CD4-positive, alpha-beta T cell treated with Interleukin-21 for 1 hour (primary cell): ENCODE data around the gene SAMD11.
A peak's percentile ranks its signal among the peaks of the same experiment; 100 is the strongest.
"Not testable (repeated sequence)": the region's sequence is repeated elsewhere in the genome, so short reads cannot be mapped to it uniquely, and the experiment has no call there.

Experiments
- DNase-seq: peaks from one replicate; pipeline ENCODE4 v3.0.0-alpha.2; 2020

The SAMD11 gene

GRCh38 chr1:935751-936231 lies 12.1 kb downstream of the SAMD11 start:
- DNase-seq: no peak

DNA sequence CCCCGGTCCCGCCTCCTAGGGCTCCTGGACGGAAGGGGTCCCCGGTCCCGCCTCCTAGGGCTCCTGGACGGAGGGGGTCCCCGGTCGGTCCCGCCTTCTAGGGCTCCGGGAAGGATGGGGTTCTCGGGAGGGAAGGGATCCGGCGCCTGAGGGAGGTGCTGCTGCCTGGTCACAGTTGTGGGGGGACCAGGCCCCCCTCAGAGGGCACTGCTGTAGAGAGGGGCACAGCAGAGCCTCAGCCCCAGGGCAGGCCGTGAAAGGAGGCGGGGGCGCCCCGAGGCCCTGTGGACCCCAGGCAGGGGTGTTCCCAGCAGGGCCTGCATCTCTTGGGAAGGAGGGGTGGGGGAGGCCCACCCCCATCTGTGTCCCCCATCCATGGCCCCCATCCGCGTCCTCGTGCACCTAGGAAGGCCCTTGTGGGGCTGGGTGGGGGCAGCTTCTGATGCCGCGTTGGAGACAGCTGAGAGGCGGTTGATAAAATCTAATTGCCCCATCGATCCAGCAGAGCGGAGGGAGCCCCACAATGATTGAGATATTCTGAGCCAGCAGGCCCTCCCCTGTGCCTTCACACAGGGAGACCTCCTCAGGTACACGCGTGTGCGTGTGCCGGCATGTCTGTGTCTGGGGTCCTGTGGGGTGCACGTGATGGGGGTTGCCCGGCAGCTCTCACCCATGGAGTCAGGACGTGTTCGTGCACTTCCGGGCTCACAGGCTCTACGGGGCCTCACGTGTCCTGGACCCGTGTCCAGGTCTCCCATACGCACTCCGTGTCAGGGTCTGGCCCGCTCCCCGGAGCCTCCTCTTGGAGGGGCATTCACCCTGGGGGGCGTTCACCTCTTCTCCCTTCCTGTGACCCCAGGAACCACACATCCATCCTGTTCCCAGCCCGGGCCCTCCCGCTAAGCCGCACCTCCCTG lies 12.9 kb downstream of the SAMD11 start:
- DNase-seq: no peak

DNA sequence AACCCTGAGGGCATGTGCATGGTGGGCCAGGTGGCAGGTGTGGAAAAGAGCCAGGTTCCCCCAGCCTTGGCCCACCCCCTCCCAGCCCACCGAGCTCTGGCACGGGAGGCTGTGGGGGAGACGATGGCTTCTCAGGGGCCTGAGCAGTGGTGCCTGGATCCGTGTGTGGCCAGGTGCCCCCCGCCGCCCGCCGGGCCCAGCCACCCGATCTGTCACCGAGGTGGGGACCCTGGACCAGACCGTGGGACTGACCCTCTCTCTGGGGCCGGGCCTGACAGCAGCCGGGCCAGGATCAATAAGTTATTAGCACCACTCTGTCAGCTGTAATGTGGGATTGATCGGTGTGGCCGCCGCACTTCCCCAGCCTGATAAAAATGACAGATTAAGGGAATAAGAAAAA lies 13.8 kb downstream of the SAMD11 start:
- no peak for DNase-seq

- no peak for DNase-seq
These were observed 14.5 kb downstream of the SAMD11 start for GRCh38 chr1:938088-938683.

DNA sequence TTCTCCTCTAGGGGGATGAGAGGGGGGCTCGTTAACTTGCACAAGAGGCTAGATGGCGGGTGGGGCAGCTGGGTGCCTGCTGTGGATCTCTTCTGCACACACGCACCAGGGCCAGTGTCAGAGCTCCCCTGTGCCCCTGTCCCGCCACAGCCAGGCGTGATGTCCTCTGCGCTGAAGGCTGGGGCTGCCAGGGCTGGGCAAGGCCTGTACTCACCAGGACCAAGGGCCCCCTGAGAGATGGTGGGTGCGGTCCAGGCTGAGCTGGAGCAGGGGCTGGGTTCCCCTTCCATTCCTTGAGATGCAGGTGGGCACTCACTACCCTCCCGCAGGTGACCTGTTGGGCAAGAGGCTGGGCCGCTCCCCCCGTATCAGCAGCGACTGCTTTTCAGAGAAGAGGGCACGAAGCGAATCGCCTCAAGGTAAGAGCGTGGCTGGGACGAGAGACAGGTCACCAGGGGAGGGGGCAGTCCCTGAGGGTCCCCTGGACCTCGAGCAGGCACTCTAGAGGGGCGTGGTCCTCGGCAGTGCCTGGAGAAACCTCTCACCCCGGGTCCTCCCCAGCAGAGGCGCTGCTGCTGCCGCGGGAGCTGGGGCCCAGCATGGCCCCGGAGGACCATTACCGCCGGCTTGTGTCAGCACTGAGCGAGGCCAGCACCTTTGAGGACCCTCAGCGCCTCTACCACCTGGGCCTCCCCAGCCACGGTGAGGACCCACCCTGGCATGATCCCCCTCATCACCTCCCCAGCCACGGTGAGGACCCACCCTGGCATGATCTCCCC lies 15.2 kb downstream of the SAMD11 start:
- DNase-seq: no peak

DNA sequence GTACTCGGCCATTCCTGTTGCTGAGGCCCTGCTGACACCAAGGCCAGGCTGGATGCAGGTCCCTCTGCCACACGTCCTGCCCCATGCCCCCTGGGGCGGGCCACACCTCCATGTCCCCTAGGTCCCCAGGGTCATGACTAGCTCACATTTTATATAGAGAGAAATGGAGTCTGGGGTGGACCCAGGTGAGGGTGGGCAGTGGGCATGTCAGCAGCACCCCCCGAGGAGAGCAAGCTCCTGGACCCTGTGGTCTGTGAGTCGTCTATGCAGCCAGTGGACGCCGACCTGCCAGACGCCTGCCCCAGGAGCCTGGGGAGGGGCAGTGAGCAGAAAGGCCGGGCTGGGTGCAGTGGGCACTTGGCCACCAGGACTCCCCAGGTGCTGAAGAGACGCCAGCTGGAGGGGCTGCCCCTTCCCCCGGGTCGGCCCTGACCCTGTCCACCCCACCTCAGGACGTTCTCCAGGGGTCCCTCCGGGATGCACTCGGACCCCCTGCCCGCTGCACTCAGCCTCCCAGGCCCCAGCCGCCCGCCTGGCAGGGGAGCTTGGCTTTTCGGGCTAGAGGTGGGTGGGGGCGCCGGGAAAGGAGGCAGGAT lies 15.9 kb downstream of the SAMD11 start:
- DNase-seq: no peak

- peak; percentile 25 for DNase-seq
These were observed 16.6 kb downstream of the SAMD11 start for GRCh38 chr1:940107-941014.

DNA sequence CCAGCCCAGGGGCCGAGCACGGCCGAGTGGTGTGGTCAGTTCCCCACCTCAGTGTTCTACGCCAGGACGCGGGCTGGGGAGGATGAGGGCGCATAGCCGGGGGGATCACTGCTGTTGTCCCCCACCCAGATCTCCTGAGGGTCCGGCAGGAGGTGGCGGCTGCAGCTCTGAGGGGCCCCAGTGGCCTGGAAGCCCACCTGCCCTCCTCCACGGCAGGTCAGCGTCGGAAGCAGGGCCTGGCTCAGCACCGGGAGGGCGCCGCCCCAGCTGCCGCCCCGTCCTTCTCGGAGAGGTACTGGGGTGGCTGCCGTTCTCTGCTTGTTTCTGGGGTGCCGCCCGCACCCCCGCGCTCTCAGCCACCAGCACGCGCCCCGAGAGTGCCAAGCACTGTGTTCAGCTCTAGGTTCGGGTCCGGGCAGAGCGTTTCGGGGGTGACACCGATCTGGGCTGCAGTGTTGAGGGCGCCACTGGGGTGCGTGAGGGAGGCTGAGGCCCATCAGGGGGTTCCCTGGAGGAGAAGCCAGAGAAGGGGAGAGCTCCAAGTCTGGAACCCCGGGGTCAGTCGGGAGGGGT lies 17.4 kb downstream of the SAMD11 start:
- no peak for DNase-seq

- DNase-seq: no peak
These were observed 18.1 kb downstream of the SAMD11 start for GRCh38 chr1:941588-942383.

DNA sequence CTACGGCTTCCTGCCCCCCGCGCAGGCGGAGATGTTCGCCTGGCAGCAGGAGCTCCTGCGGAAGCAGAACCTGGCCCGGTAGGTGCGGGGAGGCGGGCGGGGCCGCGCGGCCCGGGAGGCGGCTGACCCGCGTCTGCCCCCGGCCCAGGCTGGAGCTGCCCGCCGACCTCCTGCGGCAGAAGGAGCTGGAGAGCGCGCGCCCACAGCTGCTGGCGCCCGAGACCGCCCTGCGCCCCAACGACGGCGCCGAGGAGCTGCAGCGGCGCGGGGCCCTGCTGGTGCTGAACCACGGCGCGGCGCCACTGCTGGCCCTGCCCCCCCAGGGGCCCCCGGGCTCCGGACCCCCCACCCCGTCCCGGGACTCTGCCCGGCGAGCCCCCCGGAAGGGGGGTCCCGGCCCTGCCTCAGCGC lies 18.7 kb downstream of the SAMD11 start:
- DNase-seq: no peak

- DNase-seq: no peak
These were observed 19.3 kb downstream of the SAMD11 start for GRCh38 chr1:942864-943533.

GRCh38 chr1:943545-944340 lies 20.0 kb downstream of the SAMD11 start:
- DNase-seq: no peak

- DNase-seq: no peak
These were observed 20.9 kb downstream of the SAMD11 start for GRCh38 chr1:944341-945325.

DNA sequence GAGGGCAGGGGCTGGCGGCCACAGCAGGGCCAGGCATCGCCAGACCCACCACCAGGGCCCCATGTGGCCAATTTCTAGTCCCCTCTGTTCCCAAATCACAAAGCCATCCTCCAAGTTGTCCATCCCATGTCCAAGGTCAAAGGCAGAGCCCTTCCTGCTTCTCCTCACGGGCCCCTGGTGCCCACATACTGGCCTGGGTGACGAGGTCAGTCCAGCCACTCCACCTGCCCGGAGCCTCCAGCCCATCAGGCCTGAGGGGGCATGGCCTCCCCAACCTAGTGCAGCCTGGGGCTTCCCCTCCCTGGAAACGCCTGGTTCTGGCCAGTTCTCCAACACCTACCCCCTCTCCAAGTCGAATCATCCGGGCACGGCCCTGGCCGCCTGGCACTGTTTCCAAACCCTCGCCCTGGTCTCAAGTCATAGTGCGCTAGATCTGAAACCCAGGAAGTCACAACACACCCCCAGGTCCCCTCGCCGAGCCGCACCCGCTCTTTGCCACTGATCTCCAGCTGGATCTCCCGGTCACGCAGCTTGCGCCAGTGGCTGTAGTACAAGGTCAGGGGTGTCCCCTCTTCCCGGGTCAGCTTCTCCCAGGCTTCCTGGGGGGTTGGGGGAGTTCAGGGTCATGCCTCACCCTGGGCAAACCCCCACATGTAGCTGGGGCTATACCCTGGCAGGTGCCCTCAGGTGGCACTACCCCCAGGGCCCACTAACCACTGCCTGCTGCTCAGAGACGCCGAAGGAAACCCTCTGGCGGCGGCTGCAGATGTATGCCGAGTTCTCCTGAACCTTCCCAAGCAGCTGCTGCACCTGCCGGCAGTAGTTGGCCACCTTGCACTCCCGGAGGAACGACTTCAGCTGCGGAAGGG lies 22.2 kb downstream of the SAMD11 start:
- no peak for DNase-seq

GRCh38 chr1:946811-947210 lies 23.1 kb downstream of the SAMD11 start:
- DNase-seq: not testable (repeated sequence)

- no peak for DNase-seq
These were observed 24.2 kb downstream of the SAMD11 start for GRCh38 chr1:947958-948357.

GRCh38 chr1:950268-950667 lies 26.5 kb downstream of the SAMD11 start:
- DNase-seq: no peak
